ENCODE measurements around the gene SLC16A1. TPM values are rescaled to one million over a fixed set of nuclear protein-coding genes. Genes with fewer than 3 reads are reported as not detected.

SLC16A1 gene, protein sequence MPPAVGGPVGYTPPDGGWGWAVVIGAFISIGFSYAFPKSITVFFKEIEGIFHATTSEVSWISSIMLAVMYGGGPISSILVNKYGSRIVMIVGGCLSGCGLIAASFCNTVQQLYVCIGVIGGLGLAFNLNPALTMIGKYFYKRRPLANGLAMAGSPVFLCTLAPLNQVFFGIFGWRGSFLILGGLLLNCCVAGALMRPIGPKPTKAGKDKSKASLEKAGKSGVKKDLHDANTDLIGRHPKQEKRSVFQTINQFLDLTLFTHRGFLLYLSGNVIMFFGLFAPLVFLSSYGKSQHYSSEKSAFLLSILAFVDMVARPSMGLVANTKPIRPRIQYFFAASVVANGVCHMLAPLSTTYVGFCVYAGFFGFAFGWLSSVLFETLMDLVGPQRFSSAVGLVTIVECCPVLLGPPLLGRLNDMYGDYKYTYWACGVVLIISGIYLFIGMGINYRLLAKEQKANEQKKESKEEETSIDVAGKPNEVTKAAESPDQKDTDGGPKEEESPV
- 192 TPM in 2 replicates for total RNA-seq

DNA sequence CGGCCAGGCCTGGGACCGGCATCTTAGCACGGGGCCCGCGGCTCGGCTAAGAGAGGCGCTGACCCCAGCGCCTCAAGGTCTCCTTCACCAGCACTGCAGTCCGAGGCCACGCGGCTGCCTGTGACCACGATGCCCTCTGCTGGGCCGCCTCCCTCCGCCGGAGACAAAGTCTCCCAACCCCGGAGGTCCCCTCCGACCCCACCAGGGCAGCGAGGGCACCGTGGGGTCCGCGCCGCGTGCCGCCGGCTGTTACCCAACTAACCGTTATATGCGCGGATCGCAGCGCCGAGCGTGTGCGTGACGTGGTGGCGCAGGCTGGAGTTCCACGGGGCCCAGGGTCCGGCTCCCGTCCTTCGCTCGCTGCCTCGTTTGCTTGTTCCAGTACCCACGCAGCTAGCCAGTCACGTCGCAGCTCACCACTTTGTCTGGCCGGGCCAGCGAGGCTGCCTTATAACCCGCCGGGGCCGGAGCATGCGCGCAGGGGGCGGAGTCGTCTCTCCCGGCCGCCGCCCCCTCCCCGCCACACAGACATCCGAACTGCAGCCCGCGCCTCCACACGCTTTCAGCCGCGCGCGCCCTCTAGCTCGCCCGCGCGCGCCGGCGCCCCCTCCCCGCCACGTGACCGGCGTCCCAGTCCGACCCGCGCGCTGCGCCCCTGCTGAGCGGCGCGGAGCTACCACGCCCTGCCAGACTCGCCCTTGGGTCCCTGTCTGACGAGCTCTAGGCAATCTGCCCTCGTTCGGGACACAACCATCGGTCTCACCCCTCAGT, at the start of gene SLC16A1:
SLC16A1 (minus strand) TSS at position 424 of the 771 bp plus-strand sequence. CDS start 26,888 bp downstream, outside the sequence.

Other genes with a start within 250 kb of the SLC16A1 start
- gene RHOC, start 249.1 kb downstream of the SLC16A1 start, total RNA-seq, result 315 and 592 TPM in 2 replicates
- gene PPM1J, start 240.9 kb downstream of the SLC16A1 start, total RNA-seq, result 5.1 and 7.2 TPM in 2 replicates
- 10.0 and 12.3 TPM in 2 replicates for gene LRIG2, start 117.0 kb upstream of the SLC16A1 start, total RNA-seq

Measured in tracheal epithelial cell (primary cell).